DMS53 treated with DMSO at 0.1 percent for 48 hours (cell line): Measurements from ENCODE around the gene BFSP1.

Experiments used
- DNase-seq: peaks from one replicate; lab custom pipeline; 2025; ENCODE audit not compliant: unreplicated experiment; lab: John Stamatoyannopoulos, UW

The BFSP1 gene

GRCh38 chr20:17530716-17531664 is at the start of gene BFSP1:
BFSP1 (minus strand) TSS chr20:17531379; CDS start chr20:17531329, 50 bp downstream.
- peak; percentile 73 for DNase-seq

GRCh38 chr20:17580895-17581294 is 49.7 kb upstream of the BFSP1 start:
- DNase-seq, result no peak

- DNase-seq, result no peak
These were observed 48.3 kb upstream of the BFSP1 start for GRCh38 chr20:17579369-17580039.

- no peak for DNase-seq
These were observed 45.0 kb upstream of the BFSP1 start for GRCh38 chr20:17576215-17576614.

- no peak for DNase-seq
These were observed 42.3 kb upstream of the BFSP1 start for GRCh38 chr20:17573463-17573862.

- DNase-seq, result no peak
These were observed 41.0 kb upstream of the BFSP1 start for GRCh38 chr20:17572034-17572638.

GRCh38 chr20:17571153-17571527 is 40.0 kb upstream of the BFSP1 start:
- DNase-seq, result no peak

- peak; percentile 37 for DNase-seq
These were observed 39.4 kb upstream of the BFSP1 start for GRCh38 chr20:17570347-17571152.

GRCh38 chr20:17569616-17570346 is 38.6 kb upstream of the BFSP1 start, which contains the start of gene DSTN:
DSTN (plus strand) TSS chr20:17570075; CDS start chr20:17570209, 134 bp downstream.
- DNase-seq, result peak; percentile 91

- peak; percentile 92 for DNase-seq
These were observed 37.9 kb upstream of the BFSP1 start for GRCh38 chr20:17568972-17569521.

- DNase-seq, result no peak
These were observed 37.0 kb upstream of the BFSP1 start for GRCh38 chr20:17568045-17568788.

GRCh38 chr20:17566345-17566744 is 35.2 kb upstream of the BFSP1 start:
- no peak for DNase-seq

- DNase-seq, result no peak
These were observed 34.1 kb upstream of the BFSP1 start for GRCh38 chr20:17565169-17565845.

GRCh38 chr20:17562804-17563305 is 31.7 kb upstream of the BFSP1 start:
- DNase-seq, result no peak

GRCh38 chr20:17560344-17561074 is 29.3 kb upstream of the BFSP1 start:
- DNase-seq, result peak; percentile 58

- DNase-seq, result no peak
These were observed 28.2 kb upstream of the BFSP1 start for GRCh38 chr20:17559338-17559737.

GRCh38 chr20:17558941-17559304 is 27.7 kb upstream of the BFSP1 start:
- DNase-seq, result no peak
